Uterus (tissue), 4 donors: Measurements from ENCODE around the gene BCAT1. TPM values are rescaled to one million over a fixed set of nuclear protein-coding genes. Genes with fewer than 3 reads are reported as not detected.

Experiments
- DNase-seq, 2 donors: peaks; one replicate each; pipeline ENCODE4 v3.0.0-alpha.2; 2019 to 2020
- H3K27ac ChIP-seq, 2 donors: fragments of 200-600 bp; sonication (generic); 1 replicate in 1 of 2; 2 replicates in 1 of 2; pipeline ENCODE4 v1.5.1; 2016 to 2018
- H3K27me3 ChIP-seq, 2 donors: fragments of 200-600 bp; sonication (generic); one replicate each; pipeline ENCODE4 v1.5.1; 2018 to 2019; ENCODE audit warnings: control low read depth in 1 of 2
- H3K36me3 ChIP-seq, 2 donors: fragments of 200-600 bp; sonication (generic); one replicate each; pipeline ENCODE4 v1.5.1; 2019; ENCODE audit warnings: control low read depth in 1 of 2
- H3K4me1 ChIP-seq, 2 donors: fragments of 200-600 bp; sonication (generic); one replicate each; pipeline ENCODE4 v1.5.1; 2018 to 2019; ENCODE audit warnings: control low read depth in 1 of 2
- H3K4me3 ChIP-seq, 2 donors: fragments of 200-600 bp; sonication (generic); 1 replicate in 1 of 2; 2 replicates in 1 of 2; pipeline ENCODE4 v1.5.1; 2018 to 2019; ENCODE audit warnings: mild to moderate bottlenecking in 1 of 2
- H3K9me3 ChIP-seq, 2 donors: fragments of 200-600 bp; sonication (generic); one replicate each; pipeline ENCODE4 v1.5.1; 2019; ENCODE audit warnings: control low read depth in 1 of 2
- CTCF ChIP-seq, 4 experiments: fragments of 200-600 bp in 2 of 4; fragments of 450-650 bp in 2 of 4; sonication (generic) in 2 of 4; IDR thresholded peaks; one replicate each; pipeline ENCODE4 v1.5.1; 2016 to 2019; ENCODE audit warnings: antibody characterized with exemption in 4 of 4, mild to moderate bottlenecking in 2 of 4, moderate library complexity in 1 of 4
- POLR2A ChIP-seq, 2 donors: fragments of 450-650 bp; IDR thresholded peaks; one replicate each; pipeline ENCODE4 v1.6.1; 2016; ENCODE audit warnings: antibody characterized with exemption in 2 of 2, mild to moderate bottlenecking in 1 of 2, moderate library complexity in 1 of 2
- intact Hi-C: fragments of 100-400 bp; cut with DNase I; formaldehyde crosslinking; loops from one replicate; pipeline ENCODE4 v1.15.1; 2023; ENCODE audit warnings: low total_unique reads
- total RNA-seq, 4 donors: library from RNA; depleted of rRNA in 3 of 4; stranded (reverse); fragments of >200 nt in 3 of 4; gene quantifications; one replicate each; pipeline versions ENCODE4 v1.1.0 to v1.2.4, GENCODE V29; 2014 to 2023
- donor health status: DM: yes; HTN: yes; CAD: no.

BCAT1 gene
- total RNA-seq, 4 donors from 2014 or later = 23.6 to 221 (median 59.7) TPM

GRCh38 chr12:24890048-24890803 lies 58.7 kb downstream of the BCAT1 start:
- H3K4me3 ChIP-seq = no peak overlapping the region
- H3K27ac ChIP-seq = no peak overlapping the region
- TF ChIP-seq POLR2A (IDR thresholded peaks at IDR 0.05) (no peak), CTCF (IDR thresholded peaks at IDR 0.05) (no peak)
- H3K4me1 ChIP-seq = no peaks in the 10 kb centered on the region
- H3K9me3 ChIP-seq = no peaks in the 10 kb centered on the region
- DNase-seq = no peak
- intact Hi-C loops = no loop called here
- no peaks in the 10 kb centered on the region for H3K27me3 ChIP-seq
- H3K36me3 ChIP-seq = no peaks in the 10 kb centered on the region

- Histone ChIP-seq H3K36me3 (no peaks in the 10 kb centered on the region), H3K27me3 (no peaks in the 10 kb centered on the region), H3K9me3 (no peaks in the 10 kb centered on the region), H3K27ac (no peak overlapping the region), H3K4me3 (no peak overlapping the region), H3K4me1 (no peaks in the 10 kb centered on the region)
- intact Hi-C loops = no loop called here
- no peak for DNase-seq
- TF ChIP-seq CTCF (IDR thresholded peaks at IDR 0.05) = no peak
- no peak for TF ChIP-seq POLR2A (IDR thresholded peaks at IDR 0.05)
These were observed 59.5 kb downstream of the BCAT1 start for GRCh38 chr12:24889411-24889810.

DNA sequence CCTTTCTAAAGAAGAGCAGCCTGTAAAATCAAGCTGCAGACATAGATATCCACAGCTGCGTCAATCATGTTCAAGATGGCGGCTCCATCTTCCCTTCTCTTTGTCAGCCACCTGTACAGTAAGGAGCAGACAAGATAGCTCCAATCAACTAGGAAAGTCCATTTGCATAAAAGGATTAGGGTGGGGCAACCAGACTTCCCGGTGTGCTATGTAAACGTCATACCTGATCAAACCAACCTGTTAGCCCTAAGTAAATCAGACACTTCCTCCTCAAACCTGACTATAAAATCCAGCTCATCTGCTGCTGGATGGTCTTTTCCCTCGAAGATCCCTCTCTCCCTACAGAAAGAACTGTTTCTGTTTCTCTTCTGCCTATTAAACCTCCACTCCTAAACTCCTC lies 60.1 kb downstream of the BCAT1 start:
- TF ChIP-seq CTCF (IDR thresholded peaks at IDR 0.05) (no peak), POLR2A (IDR thresholded peaks at IDR 0.05) (no peak)
- Histone ChIP-seq H3K27me3 (no peaks in the 10 kb centered on the region), H3K4me3 (no peak overlapping the region), H3K27ac (no peak overlapping the region), H3K9me3 (no peaks in the 10 kb centered on the region), H3K36me3 (no peaks in the 10 kb centered on the region), H3K4me1 (no peaks in the 10 kb centered on the region)
- no peak for DNase-seq
- intact Hi-C loops = no loop called here

DNA sequence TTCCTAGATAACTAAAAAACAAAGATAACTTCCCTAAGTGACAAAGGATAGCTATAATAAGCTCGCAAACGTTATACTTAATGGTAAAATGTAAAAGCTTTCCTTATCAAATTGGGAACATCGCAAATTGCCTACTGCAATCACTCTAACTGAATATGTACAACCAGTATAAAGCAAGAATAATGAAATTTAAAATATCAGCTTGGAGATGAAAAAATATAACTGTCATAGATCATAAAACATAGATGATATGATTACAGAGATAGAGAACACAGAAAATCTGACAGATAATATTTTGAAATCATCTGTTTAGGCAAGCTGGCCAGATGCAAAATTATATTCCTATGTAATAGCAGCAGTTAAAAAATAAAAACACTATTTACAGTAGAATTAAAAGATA lies 64.0 kb downstream of the BCAT1 start:
- no peaks in the 10 kb centered on the region for H3K9me3 ChIP-seq
- intact Hi-C loops = no loop called here

More for the DNA sequence above, 64.0 kb downstream of the BCAT1 start:
- Histone ChIP-seq H3K27me3 (no peaks in the 10 kb centered on the region), H3K36me3 (no peaks in the 10 kb centered on the region), H3K27ac (no peak overlapping the region), H3K4me3 (no peak overlapping the region), H3K4me1 (no peaks in the 10 kb centered on the region)
- DNase-seq = no peak
- TF ChIP-seq POLR2A (IDR thresholded peaks at IDR 0.05) (no peak), CTCF (IDR thresholded peaks at IDR 0.05) (no peak)
